ENCODE results near the gene BAG3. TPM values are rescaled to one million over a fixed set of nuclear protein-coding genes. Genes with fewer than 3 reads are reported as not detected.
"Not testable (repeated sequence)": the region's sequence is repeated elsewhere in the genome, so short reads cannot be mapped to it uniquely, and the experiment has no call there.

BAG3 gene
- total RNA-seq, 1 experiment from 2014 or later: 28.6 TPM

- peak; percentile 79 for DNase-seq (ENCODE audit: low read depth)
Measured at GRCh38 chr10:119693262-119693957, 42.2 kb downstream of the BAG3 start.

GRCh38 chr10:119694608-119695007 is 43.4 kb downstream of the BAG3 start:
- DNase-seq (ENCODE audit: low read depth): no peak

- DNase-seq (ENCODE audit: low read depth): no peak
Measured at GRCh38 chr10:119700321-119700954, 49.3 kb downstream of the BAG3 start.

- peak; percentile 56 for DNase-seq (ENCODE audit: low read depth)
Measured at GRCh38 chr10:119701861-119702260, 50.7 kb downstream of the BAG3 start.

GRCh38 chr10:119702583-119702982 is 51.4 kb downstream of the BAG3 start:
- DNase-seq (ENCODE audit: low read depth): no peak

- no peak for DNase-seq (ENCODE audit: low read depth)
Measured at GRCh38 chr10:119703903-119704508, 52.8 kb downstream of the BAG3 start.

- DNase-seq (ENCODE audit: low read depth): no peak
Measured at GRCh38 chr10:119705434-119705831, 54.3 kb downstream of the BAG3 start.

GRCh38 chr10:119706521-119707278 is 55.5 kb downstream of the BAG3 start:
- no peak for DNase-seq (ENCODE audit: low read depth)

GRCh38 chr10:119707331-119707730 is 56.2 kb downstream of the BAG3 start:
- not testable (repeated sequence) for DNase-seq (ENCODE audit: low read depth)

GRCh38 chr10:119710935-119711334 is 59.8 kb downstream of the BAG3 start:
- DNase-seq (ENCODE audit: low read depth): not testable (repeated sequence)

- no peak for DNase-seq (ENCODE audit: low read depth)
Measured at GRCh38 chr10:119713744-119714483, 62.7 kb downstream of the BAG3 start.

- no peak for DNase-seq (ENCODE audit: low read depth)
Measured at GRCh38 chr10:119714484-119714816, 63.3 kb downstream of the BAG3 start.

- DNase-seq (ENCODE audit: low read depth): no peak
Measured at GRCh38 chr10:119715628-119716505, 64.7 kb downstream of the BAG3 start.

- no peak for DNase-seq (ENCODE audit: low read depth)
Measured at GRCh38 chr10:119723161-119723560, 72.0 kb downstream of the BAG3 start.

- DNase-seq (ENCODE audit: low read depth): no peak
Measured at GRCh38 chr10:119723624-119724023, 72.4 kb downstream of the BAG3 start.

- DNase-seq (ENCODE audit: low read depth): peak; percentile 12
Measured at GRCh38 chr10:119724593-119725516, 73.7 kb downstream of the BAG3 start.

- DNase-seq (ENCODE audit: low read depth): no peak
Measured at GRCh38 chr10:119725517-119725827, 74.3 kb downstream of the BAG3 start.

- peak; percentile 96 for DNase-seq (ENCODE audit: low read depth)
Measured at GRCh38 chr10:119725828-119726675, 74.9 kb downstream of the BAG3 start, which contains the start of gene INPP5F. Gene INPP5F, plus strand, starts transcription at chr10:119726050. Its CDS starts 213 bp downstream, at chr10:119726263.
